Uterus (tissue), 2 donors: ENCODE data around the gene DGUOK.

ENCODE experiments used
- POLR2A ChIP-seq, 2 donors: fragments of 450-650 bp; IDR thresholded peaks; one replicate each; pipeline ENCODE4 v1.6.1; 2016; ENCODE audit warnings: antibody characterized with exemption in 2 of 2, mild to moderate bottlenecking in 1 of 2, moderate library complexity in 1 of 2
- TF ChIP-seq, protein P1 (sequence below), 4 experiments: fragments of 200-600 bp in 2 of 4; fragments of 450-650 bp in 2 of 4; sonication (generic) in 2 of 4; IDR thresholded peaks; one replicate each; pipeline ENCODE4 v1.5.1; 2016 to 2019; ENCODE audit warnings: antibody characterized with exemption in 4 of 4, mild to moderate bottlenecking in 2 of 4, moderate library complexity in 1 of 4

GRCh38 chr2:73911548-73912208, 15.0 kb upstream of the DGUOK start:
- TF ChIP-seq, protein P1, sequence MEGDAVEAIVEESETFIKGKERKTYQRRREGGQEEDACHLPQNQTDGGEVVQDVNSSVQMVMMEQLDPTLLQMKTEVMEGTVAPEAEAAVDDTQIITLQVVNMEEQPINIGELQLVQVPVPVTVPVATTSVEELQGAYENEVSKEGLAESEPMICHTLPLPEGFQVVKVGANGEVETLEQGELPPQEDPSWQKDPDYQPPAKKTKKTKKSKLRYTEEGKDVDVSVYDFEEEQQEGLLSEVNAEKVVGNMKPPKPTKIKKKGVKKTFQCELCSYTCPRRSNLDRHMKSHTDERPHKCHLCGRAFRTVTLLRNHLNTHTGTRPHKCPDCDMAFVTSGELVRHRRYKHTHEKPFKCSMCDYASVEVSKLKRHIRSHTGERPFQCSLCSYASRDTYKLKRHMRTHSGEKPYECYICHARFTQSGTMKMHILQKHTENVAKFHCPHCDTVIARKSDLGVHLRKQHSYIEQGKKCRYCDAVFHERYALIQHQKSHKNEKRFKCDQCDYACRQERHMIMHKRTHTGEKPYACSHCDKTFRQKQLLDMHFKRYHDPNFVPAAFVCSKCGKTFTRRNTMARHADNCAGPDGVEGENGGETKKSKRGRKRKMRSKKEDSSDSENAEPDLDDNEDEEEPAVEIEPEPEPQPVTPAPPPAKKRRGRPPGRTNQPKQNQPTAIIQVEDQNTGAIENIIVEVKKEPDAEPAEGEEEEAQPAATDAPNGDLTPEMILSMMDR (IDR thresholded peaks at IDR 0.05) = no peak
- no peak for TF ChIP-seq POLR2A (IDR thresholded peaks at IDR 0.05)
